HG03520 (cell line): ENCODE measurements around the gene LENG1.
"Not testable (repeated sequence)": the region's sequence is repeated elsewhere in the genome, so short reads cannot be mapped to it uniquely, and the experiment has no call there.

ENCODE experiments used
- ATAC-seq: cut with Tn5 transposase; IDR thresholded peaks from one replicate; pipeline ENCODE4 v1.9.1; 2021; ENCODE audit warnings: mild to moderate bottlenecking, moderate library complexity; ENCODE audit not compliant: unreplicated experiment

LENG1 gene

DNA sequence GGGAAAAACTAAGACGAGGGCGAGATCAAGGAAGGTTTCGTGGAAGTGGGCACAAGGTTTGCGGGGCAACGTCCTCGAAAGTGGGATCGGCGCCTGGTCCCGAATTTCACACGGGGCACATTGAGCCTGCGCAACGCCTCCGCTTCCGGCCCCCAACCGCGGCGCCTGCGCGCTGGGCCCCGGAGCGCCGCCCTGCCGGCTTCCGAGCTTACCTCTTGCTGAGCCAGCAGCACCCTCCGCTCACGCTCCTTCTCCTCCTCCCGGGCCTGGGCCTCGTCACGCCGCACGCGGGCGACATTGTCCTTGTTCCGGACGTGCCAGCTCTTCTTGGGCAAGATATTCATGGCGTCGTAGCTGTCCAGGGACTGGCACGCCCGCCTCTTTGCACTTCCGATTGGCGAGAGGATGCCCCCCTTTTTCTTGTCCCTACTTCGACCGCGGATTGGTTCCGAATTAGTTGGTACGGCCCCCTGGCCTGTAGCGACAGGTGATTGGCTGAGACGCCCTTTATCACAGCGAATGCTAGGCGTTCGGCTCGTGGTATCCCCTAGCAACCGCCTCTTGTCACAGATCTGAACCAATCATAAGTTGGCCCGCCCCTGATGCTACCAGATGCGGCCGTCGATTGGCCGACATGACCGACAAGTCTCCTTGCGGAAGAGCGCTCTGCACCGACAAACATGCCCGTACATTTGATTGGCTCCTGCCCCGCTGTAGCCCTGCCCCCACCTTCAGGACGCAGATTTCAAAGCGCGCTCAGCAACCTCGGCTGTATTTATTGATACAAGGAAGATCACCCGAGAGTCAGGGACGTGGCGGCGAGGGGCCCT is at the start of gene LENG1:
Gene LENG1 (minus strand): TSS at position 370 of the 830 bp plus-strand sequence. CDS start 26 bp downstream, at position 344.
- peak; percentile 89 for ATAC-seq

GRCh38 chr19:54208784-54209057 is 49.2 kb upstream of the LENG1 start:
- no peak for ATAC-seq

DNA sequence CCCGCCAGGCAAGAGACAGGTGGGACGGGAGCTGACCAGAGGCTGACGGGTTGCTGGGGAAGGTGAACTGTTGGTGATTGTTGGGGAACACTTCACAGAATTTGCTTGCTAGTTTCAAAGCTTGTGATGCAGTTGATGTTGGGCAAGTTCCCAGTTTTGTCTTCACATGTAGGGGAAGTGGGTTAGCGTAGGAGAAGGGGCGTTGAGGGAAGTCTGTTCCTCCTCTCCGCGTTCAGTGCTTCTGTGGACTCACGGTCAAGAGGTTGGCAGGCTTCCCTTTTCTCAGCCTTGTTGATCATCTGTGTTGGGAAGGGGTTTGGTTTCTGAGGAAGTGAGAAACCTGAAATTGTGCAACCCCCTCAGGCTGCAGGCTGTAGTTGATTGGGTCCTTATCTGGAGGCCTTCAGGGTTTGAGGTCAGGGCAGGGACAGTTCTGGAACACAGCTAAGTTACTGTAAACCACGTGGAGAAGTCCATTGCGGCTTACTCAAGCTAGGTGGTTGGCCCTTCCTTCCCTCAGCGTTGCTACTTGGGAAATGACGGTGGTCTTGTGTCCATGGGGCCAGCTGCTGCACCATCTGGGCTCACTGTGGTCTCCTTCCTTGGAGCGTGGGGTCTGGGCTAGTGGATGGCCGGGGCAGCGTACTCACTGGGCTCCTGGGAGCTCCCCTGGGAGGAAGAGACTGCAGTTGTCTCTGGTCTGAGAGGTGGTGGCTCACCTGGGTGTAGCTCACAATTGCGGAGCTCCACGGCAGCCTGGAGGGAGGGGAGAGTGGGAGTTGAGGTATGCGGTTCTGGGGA is 48.7 kb upstream of the LENG1 start:
- no peak for ATAC-seq

GRCh38 chr19:54207676-54207982 is 48.1 kb upstream of the LENG1 start:
- no peak for ATAC-seq

GRCh38 chr19:54207193-54207592 is 47.7 kb upstream of the LENG1 start:
- not testable (repeated sequence) for ATAC-seq

GRCh38 chr19:54206831-54207177 is 47.3 kb upstream of the LENG1 start:
- no peak for ATAC-seq

- ATAC-seq = no peak
Observed at GRCh38 chr19:54206030-54206830, 46.7 kb upstream of the LENG1 start.

GRCh38 chr19:54204767-54205468 is 45.4 kb upstream of the LENG1 start:
- no peak for ATAC-seq

DNA sequence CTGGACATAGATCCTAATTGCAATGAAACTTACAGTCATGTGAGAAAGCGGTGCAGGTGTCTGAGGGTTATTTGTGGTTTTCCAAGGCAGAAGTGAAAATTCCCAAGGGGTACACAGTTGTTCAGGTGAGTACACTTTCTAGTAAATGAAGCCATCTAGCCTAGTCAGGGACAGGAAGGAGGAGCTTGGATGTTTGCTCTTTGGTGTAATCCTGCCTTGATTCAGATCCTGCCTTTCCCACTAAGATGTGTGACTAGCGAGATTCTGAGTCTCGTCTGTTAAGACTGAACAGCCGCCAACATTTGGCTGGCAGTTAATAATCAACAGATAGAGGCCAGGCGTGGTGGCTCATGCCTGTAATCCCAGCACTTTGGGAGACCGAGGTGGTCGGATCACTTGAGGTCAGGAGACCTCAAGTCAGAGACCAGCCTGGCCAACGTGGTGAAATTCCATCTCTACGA is 43.7 kb upstream of the LENG1 start:
- ATAC-seq = no peak

- no peak for ATAC-seq
Observed at GRCh38 chr19:54201980-54202379, 42.5 kb upstream of the LENG1 start.

DNA sequence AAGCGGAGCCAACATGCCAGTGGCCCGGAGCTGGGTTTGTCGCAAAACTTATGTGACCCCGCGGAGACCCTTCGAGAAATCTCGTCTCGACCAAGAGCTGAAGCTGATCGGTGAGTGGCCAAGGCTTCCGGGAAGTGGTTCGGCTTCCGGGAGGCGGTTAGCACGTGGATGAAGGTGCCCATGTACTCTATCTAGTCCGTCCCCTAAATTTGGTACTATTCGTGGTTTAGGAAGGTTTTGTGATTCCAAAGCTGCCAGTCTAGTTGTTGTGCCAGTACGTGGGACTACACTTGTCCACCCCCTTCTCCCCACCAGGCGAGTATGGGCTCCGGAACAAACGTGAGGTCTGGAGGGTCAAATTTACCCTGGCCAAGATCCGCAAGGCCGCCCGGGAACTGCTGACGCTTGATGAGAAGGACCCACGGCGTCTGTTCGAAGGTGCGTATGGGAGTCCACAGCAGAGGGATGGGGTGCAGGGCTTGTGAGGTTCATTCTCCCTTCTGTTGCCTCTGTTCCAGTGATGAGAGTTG is 41.7 kb upstream of the LENG1 start:
- ATAC-seq = no peak

DNA sequence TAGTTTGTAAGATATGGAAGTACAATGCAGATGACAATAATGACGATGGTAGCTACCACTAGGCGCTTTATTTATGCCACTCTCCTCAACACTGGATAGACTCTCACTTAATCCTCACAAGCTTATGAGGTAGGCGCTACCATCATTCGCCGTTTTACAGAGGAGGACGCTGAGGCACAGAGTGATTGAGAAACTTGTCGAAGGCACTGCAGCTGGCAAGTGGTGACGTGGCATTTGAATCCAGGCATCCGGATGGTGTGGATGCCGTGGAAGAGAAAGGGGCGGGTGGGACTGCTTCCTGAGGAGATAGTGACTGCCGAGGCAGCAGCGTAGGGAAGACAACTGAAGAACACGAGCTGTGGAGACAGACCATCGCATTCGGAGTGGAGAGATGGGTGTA is 39.9 kb upstream of the LENG1 start:
- ATAC-seq = no peak

GRCh38 chr19:54197121-54197520 is 37.6 kb upstream of the LENG1 start:
- ATAC-seq = no peak

DNA sequence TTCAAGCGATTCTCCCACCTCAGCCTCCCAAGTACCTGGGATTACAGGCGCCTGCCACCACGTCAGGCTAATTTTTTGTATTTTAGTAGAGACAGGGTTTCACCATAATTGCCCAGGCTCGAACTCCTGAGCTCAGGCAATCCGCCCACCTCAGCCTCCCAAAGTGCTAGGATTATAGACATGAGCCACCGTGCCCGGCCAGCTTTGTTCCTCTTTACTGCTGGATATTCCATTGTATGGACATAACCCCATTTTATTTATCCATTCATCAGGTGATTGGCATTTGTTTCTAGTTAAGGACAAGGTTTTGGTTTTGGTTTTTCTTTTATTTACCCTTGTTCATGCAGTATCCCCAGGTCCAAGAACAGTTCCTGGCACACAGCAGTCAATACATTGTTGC is 37.0 kb upstream of the LENG1 start:
- ATAC-seq = no peak

DNA sequence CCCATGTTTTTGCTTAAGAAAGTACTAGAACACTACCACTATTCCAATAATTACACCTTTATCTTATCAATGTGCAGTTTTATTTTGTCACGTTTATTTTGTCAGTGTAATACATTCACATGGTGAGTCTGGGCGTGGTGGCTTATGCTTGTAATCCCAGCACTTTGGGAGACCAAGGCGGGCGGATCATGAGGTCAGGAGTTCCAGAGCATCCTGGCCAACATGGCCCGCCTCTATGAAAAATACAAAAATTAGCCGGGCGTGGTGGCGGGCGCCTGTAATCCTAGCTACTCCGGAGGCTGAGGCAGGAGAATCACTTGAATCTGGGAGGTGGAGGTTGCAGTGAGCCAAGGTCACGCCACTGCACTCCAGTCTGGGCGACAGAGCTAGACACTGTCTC is 34.9 kb upstream of the LENG1 start:
- not testable (repeated sequence) for ATAC-seq

DNA sequence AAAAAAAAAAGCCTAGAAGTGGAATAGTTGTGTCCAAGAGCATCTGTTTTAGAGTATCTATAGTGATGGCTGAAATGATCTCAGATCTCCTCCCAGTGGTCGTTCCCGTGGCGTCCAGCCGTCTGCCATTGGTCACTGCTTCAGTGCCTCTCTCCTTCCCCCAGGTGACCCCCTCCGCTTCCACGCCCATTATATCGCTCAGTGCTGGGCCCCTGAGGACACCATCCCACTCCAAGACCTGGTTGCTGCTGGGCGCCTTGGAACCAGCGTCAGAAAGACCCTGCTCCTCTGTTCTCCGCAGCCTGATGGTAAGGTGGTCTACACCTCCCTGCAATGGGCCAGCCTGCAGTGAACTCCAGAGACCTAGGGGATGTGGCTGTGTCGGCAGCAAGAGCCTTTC is 33.5 kb upstream of the LENG1 start:
- no peak for ATAC-seq

- no peak for ATAC-seq
Observed at GRCh38 chr19:54191811-54192453, 32.4 kb upstream of the LENG1 start.

DNA sequence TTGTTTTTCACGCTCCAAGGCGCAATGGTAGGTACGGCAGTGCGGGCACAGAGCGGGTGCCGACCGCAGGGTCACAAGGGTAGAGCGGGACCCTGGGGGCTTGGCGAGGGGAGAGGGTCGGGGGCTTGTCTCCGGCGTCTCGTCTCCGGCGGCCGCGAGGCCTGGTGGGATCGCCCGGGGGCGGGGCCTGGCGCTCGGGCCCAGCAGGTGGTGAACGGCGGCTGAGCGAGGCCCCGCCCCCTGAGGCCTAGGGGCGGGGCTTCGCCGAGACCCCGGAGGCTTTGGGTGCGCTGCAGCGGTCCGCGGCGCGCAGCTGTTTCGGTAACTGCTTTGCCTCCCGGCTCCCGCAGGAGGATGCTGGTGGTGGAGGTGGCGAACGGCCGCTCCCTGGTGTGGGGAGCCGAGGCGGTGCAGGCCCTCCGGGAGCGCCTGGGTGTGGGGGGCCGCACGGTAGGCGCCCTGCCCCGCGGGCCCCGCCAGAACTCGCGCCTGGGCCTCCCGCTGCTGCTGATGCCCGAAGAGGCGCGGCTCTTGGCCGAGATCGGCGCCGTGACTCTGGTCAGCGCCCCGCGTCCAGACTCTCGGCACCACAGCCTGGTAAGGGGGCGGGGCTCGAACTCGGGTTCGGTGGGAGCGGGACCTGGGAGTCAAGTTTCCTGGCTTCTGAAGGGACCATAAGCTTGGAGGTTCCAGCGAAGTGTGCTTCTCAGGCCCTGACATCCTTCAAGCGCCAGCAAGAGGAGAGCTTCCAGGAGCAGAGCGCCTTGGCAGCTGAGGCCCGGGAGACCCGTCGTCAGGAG is 31.7 kb upstream of the LENG1 start, which contains the start of gene TSEN34:
Gene TSEN34 (plus strand): TSS at position 298 of the 800 bp plus-strand sequence. CDS start 57 bp downstream, at position 355.
- peak; percentile 17 for ATAC-seq

- peak; percentile 32 for ATAC-seq
Observed at GRCh38 chr19:54190503-54191010, 31.0 kb upstream of the LENG1 start.
